SIG-M5 treated with dmso at 0.1 percent for 504 hours (cell line): ENCODE results near the gene VPS54.
"Not testable (repeated sequence)": the region's sequence is repeated elsewhere in the genome, so short reads cannot be mapped to it uniquely, and the experiment has no call there.

ENCODE experiments used
- DNase-seq: peaks from one replicate; lab custom pipeline; 2025; ENCODE audit not compliant: unreplicated experiment; lab: John Stamatoyannopoulos, UW

VPS54 gene

DNA sequence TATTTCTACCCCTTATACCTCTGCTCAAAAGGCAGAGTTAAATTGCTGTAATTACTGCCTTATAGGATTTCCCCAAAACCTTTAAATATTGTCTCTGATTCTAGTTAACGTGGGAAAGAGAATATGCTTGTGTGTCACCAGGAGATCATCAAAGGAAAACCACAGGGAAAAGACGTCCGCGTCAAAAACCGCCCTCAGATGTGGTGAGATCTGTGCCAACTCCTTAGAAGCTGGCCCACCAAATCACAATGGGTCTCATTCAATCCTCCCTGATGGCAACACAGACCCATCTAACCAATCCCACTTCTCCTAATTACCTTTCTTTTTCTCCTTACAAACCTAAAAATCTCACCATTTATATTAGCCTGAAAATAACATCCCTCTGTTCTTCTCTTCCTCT lies 25.4 kb downstream of the VPS54 start:
- no peak for DNase-seq

DNA sequence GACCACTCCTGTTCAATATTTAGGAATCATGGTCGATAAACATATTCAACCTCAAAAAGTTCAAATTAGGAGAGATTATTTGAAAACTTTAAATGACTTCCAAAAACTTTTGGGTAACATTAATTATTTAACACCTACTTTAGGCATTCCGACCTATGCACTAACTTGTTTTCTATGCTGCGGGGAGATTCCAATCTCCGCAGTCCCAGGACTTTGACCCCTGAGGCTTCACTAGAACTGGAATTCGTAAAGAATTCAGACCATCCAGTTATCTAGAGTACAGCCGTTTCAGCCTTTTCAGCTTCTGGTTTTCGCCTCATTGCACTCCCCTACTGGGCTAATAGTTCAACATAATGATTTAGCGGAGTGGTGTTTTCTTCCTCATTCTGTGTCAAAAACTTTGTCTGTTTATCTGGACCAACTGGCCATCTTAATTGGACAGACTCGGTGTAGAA lies 26.1 kb downstream of the VPS54 start:
- DNase-seq, result not testable (repeated sequence)

DNA sequence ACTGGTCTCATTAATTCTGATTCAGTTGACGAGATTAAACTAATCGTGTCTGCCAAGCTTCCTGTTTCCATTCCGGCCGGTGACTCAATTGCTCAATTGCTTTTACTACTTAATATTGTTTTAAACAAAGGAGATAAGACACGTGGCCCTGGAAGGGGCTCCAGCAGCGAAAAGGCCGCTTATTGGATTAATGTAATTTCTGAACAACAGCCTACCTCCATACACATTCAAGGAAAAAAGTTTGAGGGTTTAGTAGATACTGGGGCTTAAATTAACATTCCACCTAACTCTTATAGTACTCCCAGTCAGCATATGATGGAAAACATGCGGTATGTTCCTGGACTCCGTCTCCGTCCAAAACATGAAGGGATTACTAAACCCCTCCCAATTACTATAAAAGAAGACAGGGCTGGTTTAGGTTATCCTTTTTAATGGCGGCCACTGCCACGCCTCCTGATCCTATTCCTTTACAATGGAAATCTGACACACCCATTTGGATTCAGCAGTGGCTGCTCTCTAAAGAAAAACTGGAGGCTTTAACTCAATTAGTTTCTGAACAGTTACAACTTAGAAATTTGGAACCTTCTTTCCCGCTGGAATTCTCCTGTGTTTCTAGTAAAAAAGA lies 27.1 kb downstream of the VPS54 start:
- no peak for DNase-seq

DNA sequence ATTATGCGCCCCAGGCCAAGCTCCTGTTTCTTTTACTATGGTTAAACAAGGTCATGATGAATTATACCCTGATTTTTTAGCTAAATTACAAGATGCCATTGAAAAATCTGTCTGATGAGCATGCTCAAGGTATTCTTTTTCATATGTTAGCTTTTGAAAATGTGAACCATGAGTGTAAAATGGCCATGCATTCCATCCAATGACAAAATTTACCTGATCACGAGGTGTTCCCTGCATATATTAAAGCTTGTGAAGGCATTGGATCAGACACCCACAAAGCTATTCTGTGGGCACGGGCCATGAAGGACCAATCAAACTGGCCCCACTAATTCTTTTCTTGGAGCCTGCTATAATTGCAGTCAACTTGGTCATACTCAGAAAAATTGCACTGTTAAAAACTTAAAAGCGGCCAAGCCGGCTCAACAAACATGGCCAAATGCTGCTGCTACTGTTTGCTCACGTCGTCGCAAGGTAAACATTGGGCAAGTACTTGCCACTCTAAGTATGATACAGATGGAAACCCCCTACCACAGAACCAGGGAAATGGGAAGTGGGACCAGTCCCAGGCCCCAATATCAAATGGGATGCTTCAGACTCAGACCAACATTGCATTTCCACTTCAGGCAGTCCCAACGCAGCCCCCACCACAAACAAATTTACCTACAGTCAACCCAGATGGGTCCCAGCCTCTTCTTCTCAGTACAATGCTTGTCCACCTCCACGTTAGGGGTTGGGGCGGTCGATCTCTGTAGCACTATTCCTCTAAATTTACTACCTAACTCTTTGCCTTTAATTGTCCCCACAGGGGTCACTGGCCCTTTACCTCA lies 27.8 kb downstream of the VPS54 start:
- DNase-seq, result not testable (repeated sequence)

DNA sequence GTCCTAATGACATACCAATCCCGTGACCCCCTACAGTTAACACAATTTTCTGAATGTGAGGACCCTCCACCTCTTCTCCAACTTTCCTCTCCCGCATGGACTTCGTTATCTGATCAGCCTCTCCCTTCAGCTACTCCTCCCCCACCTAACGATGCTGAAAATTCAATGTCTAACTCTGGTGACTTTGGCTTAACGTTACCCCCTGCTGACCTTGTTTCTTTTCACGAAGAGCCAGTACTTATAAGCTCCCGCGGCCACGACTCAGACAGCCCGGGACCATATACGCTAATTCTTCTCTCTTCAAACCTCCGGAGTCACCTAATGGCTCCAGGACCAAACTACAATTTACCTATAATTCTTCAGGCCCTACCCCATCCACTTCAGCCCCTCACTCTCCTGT lies 29.2 kb downstream of the VPS54 start:
- DNase-seq, result no peak

DNA sequence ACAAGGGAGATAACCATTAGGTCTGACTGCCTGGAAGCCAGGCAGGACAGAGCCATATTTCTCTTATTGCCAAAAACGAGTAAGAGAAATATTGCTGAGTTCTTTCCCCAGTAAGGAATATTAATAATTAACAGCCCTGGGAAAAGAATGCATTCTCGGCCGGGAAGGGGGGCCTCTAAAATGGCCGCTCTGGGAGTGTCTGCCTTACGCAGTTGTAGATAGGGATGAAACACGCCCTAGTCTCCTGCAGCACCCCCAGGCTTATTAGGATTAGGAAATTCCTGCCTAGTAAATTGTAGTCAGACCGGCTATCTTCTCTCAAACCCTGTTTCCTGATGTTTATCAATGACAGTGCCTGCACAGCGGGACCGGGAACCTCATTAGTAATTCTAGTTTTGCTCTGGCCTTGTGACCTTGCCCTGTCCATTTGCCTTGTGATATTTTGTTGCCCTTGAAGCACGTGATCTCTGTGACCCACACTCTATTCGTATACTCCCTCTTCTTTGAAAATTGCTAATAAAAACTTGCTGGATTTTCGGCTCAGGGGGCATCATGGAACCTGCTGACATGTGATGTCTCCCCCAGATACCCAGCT lies 30.3 kb downstream of the VPS54 start:
- DNase-seq, result not testable (repeated sequence)

DNA sequence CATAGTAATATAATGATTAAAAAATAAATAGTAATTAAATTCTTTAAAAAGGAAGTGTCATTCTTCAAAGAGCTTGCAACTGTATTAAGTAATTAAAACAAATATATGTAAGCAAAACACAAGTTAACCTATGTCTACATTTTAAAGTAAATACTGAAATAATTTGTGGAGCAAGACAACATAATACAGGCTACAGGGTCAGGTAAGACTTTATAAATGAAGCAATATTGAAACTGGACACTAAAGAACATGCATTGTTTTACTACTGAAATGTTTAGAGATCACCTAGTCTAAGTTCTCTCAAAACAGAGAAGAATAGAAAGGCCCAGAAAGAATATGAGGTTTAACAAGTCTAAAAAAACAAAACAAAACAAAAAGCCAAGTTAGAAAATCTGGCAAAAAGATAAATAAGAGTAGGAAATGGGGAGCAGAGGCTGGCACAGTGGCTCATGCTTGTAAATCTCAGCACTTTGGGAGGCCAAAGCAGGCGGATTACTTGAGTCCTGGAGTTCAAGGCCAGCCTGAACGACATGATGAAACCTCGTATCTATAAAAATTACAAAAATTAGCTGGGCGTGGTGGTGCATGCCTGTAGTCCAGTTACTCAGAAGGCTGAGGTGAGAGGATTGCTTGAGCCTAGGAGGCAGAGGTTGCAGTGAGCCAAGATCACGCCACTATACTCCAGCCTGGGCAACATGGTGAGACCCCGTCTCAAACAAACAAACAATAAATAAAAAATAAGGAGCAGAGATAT lies 34.4 kb downstream of the VPS54 start:
- DNase-seq, result no peak

DNA sequence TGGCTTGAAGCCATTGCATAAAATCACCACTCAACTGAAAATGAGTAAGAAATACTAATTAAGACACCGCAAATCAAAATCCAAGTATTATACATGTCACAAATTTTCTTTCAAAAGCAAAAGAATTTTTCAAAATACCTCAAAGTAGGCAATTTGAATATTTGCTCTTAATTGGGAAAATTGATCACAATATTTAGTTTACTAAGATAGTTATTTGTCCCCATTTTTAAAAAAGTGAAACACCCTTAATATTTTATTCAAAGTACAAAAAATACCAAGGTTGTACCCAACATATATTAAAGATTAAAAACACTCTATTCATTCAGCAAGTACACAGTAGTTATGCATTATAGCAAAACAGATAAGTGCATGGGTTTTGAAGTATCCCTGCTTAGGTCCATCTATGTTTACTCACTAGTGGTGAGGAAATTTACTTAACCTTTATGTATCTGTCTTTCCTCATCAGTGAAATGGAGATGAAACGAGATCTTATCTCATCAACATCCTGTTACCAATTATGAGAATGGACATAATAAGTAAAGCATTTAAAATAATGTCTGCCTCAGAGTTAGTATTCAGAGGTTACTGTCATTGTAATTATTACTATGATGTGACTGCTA lies 35.1 kb downstream of the VPS54 start:
- no peak for DNase-seq

DNA sequence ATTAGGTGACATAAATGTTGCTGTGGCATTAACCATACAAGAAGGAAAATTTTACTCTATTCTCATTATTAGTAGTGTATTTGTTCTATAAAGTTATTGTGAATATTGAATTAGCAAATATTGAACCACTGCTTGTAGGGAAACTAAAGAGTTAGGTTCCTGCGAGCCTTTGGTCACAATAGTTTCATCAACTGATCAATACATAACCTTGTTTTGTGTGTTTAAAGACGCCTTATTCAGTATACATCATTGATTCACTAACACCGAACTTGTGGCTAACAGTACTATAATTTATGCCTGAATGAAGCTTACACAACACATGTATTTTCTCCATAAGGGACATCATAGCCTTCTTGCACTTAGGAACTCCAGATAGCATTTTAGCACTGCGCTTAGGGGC lies 36.9 kb downstream of the VPS54 start:
- DNase-seq, result no peak

DNA sequence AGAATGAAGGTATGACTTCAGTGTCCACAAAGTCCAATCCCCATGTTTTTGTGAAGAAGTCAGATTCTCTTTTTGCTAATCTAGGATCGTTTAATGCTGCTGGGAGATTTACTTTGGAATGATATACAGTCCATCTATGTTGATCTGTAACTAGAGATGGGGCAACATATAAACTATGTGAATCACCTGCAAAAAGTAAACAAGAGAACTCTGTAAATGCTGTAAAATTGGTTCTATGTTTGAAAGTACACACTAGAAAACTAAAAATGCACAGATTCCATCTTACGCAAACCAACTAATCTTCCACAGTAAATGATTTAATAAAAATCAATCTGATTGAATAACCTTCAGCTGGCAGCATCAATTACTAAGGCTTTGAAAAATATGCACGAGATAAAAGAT lies 37.5 kb downstream of the VPS54 start:
- no peak for DNase-seq

DNA sequence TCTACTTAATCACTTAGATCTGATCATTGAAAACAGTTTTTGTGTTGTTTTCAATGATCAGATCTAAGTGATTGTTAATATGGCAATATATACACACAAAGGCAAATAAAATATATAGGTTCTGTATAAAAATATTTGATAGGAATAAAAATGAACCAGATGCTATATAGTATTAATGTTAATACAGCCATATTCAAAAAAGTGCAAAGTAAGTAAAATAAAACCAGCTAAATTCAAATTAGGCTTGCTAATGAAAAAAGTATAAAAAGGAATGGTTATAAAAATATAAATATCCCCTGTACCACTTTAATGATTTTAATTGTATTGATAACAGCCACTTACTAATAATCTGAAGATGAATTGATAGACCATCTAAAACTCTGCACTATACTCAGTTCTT lies 38.4 kb downstream of the VPS54 start:
- DNase-seq, result no peak

DNA sequence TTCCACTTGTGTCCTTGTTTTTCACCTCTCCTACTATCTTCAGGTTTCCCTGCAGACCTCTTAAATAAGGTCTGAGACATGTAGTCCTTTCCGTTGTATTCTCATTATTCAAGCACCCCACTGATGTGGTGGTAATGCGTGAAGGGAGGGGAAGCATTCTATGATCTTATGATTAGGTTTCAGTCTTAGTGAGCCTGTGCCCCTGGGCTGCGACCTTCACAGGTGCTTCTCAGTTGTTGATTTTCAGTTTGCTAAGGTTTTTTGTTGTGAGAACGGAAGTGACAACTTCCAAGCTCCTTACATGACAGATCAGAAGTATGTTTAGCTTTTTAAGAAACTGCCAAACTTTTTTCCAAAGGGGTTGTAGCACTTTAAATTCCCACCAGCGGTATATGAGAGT lies 41.3 kb downstream of the VPS54 start:
- DNase-seq, result no peak

DNA sequence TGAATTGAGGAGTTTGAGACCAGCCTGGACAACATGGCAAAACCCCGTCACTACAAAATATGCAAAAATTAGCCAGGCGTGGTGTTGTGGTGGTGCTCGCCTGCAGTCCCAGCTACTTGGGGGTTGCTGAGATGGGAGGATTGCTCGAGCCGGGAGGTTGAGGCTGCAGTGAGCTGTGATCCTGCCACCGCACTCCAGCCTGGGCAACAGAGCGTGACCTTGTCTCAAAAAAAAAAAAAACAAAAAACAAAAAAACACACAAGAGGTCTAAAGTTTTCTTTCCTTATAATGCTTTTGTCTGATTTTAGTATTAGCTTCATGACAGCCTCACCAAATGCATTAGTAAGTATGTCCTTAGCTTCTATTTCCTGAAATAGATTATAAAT lies 43.1 kb downstream of the VPS54 start:
- no peak for DNase-seq

DNA sequence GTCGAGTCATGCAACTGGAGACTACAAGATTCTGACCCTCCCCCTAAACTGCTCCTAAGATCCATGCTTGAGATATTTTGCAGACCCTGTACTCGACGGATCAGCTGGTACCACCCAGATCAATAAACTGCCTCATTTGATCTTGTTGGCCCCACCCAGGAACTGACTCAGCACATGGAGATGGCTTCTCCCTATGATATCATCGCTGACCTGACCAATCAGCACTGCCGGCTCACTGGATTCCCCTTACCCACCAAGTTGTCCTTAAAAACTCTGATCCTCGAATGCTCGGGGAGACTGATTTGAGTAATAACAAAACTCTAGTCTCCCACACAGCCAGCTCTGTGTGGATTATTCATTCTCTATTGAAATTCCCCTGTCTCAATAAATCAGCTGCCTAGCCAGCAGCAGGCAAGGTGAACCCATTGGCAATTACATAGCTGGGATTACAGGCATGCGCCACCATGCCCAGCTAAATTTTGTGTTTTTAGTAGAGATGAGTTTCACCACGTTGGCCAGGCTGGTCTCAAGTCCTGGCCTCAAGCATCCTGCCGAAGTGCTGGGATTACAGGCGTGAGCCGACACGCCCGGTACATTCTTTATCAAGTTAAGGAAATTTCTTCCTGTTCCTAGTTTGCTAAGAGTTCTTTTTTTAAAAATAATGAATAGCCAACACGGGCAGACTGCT lies 43.6 kb downstream of the VPS54 start:
- no peak for DNase-seq

DNA sequence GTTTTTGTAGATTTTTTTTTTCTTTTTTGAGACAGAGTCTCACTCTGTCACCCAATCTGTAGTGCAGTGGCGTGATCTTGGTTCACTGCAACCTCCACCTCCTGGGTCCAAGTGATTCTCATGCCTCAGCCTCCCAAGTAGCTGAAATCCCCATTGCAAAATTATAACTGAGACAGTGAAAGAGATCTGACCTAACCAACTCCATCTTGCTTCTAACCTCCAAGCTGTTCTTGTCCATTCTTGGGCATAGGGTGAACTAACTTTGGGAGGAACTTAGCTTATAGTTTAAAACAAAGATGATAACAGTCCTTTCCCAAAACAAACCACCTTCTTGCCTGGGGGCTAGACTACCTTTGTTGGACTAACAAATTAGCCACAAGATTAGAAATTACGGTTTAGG lies 44.2 kb downstream of the VPS54 start:
- not testable (repeated sequence) for DNase-seq

DNA sequence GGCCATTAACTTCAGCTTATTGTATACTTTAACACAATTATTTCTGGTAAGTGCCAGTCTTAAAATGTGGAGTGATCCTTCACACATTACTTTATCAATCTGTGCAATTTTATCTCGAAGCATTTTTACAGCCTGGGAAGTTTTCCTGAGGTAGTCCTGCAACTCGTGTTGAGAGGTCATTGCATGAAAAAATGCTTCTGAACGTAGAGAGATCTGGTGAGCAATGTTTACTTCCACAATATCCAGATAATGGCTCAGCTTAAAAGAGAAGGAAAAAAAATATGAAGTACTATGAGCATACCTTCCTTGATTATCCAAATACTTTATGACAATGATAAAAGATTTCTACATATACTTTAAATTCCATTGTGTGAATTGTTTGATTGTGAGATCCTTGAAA lies 57.0 kb downstream of the VPS54 start:
- DNase-seq, result no peak

DNA sequence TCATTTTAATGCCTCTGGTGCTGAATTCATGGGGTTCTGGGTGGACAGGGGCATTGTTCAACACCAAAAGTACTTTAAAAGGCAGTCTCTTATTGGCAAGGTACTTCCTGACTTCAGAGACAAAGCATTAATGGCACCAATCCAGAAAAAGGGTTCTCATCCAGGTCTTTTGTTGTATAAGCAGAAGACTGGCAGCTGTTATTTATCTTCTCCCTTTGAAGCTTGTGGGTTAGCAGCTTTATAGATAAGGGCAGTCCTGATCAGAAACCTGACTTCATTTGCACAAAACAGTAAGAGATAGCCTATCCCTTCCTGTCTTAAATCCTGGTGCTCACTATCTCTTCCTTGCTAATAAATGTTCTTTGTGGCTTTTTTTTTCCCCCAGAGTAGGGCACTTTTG lies 68.8 kb downstream of the VPS54 start:
- DNase-seq, result no peak

DNA sequence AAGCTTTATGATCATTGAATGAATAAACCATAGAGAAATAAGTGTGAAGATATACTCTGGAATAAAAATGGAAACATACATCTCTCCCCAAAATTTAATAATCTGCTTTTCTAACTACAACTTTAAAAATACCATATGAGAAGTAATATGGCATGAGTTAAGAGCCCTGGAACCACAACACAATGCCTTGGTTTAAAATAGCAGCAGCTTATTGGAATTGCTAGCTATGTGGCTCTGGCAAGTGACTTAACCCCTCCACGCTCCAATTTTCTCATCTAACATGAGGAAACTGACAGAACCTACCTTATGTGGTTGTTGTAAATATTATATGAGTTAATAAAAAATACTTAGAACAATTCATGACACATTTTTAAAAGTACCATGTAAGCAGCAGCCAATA lies 76.4 kb downstream of the VPS54 start:
- no peak for DNase-seq

DNA sequence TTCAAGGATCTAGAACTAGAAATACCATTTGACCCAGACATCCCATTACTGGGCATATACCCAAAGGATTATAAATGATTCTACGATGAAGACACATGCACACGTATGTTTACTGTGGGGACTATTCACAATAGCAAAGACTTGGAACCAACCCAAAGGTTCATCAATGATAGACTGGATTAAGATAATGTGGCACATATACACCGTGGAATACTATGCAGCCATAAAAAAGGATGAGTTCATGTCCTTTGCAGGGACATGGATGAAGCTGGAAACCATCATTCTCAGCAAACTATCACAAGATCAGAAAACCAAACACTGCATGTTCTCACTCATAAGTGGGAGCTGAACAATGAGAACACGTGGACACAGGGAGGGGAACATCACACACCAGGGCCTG lies 87.1 kb downstream of the VPS54 start:
- not testable (repeated sequence) for DNase-seq

DNA sequence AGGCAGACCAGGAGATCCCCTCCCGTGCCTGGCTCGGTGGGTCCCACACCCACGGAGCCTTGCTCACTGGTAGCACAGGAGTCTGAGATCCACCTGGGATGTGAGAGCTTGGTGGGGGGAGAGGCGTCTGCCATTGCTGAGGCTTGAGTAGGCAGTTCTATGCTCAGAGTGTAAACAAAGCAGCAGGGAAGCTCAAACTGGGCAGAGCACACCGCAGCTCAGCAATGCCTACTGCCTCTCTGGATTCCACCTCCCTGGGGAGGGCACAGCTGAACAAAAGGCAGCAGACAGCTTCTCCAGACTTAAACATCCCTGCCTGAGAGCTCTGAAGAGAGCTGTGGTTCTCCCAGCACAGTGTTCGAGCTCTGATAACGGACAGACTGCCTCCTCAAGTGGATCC lies 92.4 kb downstream of the VPS54 start:
- DNase-seq, result no peak

DNA sequence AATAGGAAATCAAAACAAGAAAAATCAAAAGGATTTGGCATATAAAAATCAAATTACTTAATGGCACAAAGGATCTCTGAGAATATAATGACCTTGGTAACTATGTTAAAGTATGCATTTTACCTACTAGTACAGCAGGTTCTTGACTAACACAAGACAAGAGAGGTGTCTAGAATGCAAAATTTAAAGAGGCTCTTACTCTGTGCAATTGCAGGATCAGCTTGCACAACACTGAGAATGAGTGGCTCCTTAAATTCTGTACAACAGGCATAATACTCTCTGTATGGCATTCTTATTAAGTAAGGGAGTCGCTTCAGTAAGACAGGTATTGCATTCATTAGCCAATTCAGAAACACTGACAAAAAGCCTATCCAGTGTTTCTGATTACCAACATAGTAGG lies 104.9 kb downstream of the VPS54 start:
- no peak for DNase-seq
